GM21390 (cell line): ENCODE measurements around the gene RBP5.

Experiments used
- ATAC-seq: cut with Tn5 transposase; IDR thresholded peaks from one replicate; pipeline ENCODE4 v1.9.1; 2021; ENCODE audit not compliant: unreplicated experiment

RBP5 gene

GRCh38 chr12:7128681-7129286 is at the start of gene RBP5:
RBP5 (minus strand) TSS chr12:7128889; CDS start chr12:7128775, 114 bp downstream.
- ATAC-seq: no peak

DNA sequence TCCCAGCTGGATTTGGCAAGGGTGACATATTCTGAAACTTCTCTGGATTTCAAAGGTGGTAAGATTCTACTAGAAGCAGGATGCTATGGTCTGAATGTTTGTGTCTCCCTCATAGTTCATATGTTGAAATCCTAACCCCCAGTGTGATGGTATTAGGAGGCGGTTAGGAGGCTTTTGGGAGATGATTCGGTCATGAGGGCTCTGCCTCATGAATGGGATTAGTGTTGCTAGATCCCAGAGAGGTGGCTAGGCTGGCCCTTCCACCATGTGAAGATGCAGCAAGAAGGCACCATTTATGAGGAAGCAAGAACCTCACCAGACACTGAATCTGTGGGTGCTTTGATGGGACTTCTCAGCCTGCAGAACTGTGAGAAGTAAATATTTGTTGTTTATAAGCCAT is 49.8 kb upstream of the RBP5 start:
- no peak for ATAC-seq

- ATAC-seq: no peak
Measured at GRCh38 chr12:7176595-7176994, 47.9 kb upstream of the RBP5 start.

GRCh38 chr12:7175493-7175892 is 46.8 kb upstream of the RBP5 start:
- ATAC-seq: no peak

GRCh38 chr12:7171854-7172253 is 43.2 kb upstream of the RBP5 start:
- no peak for ATAC-seq

DNA sequence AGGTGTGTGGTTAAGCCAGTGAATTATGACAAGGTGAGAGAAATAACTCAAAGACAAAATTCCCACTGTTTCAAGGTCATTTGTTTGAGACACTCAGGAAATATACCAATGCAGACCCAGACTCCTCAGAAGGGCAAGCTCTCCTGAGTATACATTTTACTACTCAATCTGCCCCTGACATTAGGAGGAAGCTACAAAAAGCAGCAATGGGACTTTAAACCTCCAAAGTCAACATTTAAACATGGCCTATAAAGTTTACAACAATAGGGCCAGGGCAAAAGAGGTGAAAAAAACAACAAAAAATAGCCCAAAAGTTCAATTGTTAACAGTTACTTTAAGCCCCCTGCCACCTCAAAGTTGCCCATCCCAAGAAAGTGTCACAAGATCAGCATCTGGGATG is 41.3 kb upstream of the RBP5 start:
- no peak for ATAC-seq

DNA sequence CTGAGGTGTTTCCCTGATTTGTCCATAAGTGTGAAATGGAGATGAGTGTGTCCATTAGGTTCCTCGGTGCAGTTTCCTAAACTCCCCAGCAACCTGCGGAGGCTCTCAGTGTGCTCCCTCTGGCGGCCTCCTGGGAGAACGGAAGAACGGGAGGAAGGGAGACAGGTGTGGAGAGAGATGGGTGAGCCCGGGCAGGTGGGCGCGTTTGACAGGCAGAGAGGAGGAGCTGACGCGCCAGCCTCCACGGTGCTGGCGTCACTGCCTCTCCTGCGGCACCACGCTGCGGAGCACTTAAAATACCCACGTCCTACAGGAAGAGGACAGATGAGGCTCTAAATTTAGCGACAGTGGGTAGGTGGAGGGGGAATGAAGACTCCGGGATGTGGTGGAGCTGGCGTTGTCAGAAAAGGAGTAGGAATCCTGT is 34.0 kb upstream of the RBP5 start:
- ATAC-seq: no peak

- no peak for ATAC-seq
Measured at GRCh38 chr12:7161811-7162210, 33.1 kb upstream of the RBP5 start.

GRCh38 chr12:7161327-7161726 is 32.6 kb upstream of the RBP5 start:
- no peak for ATAC-seq

- ATAC-seq: no peak
Measured at GRCh38 chr12:7160183-7160582, 31.5 kb upstream of the RBP5 start.

GRCh38 chr12:7158781-7159609 is 30.3 kb upstream of the RBP5 start:
- ATAC-seq: no peak

DNA sequence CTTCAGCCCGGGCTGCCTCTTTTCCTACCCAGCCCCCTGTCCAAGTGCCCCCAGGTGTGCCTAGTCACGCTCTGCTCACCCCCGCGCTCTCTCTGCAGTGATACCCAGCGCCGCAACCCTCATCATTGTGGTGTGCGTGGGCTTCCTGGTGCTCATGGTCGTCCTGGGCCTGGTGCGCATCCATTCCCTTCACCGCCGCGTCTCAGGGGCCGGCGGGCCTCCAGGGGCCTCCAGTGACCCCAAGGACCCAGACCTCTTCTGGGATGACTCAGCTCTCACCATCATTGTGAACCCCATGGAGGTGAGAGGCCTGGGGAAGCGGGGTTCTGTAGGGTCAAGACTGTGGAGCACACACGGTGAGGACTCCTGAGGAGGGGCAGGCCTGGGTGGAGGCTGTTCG is 28.7 kb upstream of the RBP5 start:
- ATAC-seq: no peak

- ATAC-seq: no peak
Measured at GRCh38 chr12:7156259-7157197, 27.8 kb upstream of the RBP5 start.

DNA sequence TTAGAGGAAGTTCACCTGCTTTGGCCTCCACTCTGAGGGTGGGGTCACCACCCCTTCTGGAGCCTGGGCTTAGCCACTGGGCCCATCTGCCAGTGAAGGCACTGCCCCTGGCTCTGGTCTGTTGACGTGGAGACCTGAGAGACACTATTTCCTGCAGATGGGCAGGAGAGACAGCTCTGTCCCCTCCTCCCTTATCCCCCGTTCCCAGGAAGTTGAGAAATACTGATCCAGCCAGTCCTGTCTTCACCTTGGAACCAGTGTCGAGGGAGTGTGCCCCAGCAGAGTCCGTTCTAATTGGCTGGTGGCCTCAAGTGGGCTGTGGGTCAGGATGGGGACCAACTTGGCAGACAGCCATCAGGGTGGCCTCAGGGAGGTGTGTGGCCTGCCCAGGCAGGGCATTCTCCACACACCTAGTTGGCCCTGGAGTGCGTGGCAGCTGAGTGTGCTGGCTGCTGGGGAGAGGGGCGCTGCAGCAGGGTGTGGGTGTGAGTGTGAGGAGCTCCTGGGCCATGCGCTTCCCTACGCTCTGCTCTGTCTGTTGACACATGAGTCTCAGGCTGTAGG is 26.9 kb upstream of the RBP5 start:
- no peak for ATAC-seq

GRCh38 chr12:7154901-7155470 is 26.3 kb upstream of the RBP5 start:
- ATAC-seq: no peak

- ATAC-seq: no peak
Measured at GRCh38 chr12:7154042-7154441, 25.4 kb upstream of the RBP5 start.

- no peak for ATAC-seq
Measured at GRCh38 chr12:7152818-7153217, 24.1 kb upstream of the RBP5 start.

GRCh38 chr12:7151532-7151931 is 22.8 kb upstream of the RBP5 start:
- ATAC-seq: no peak

- no peak for ATAC-seq
Measured at GRCh38 chr12:7150841-7151240, 22.2 kb upstream of the RBP5 start.

- no peak for ATAC-seq
Measured at GRCh38 chr12:7150356-7150755, 21.7 kb upstream of the RBP5 start.

GRCh38 chr12:7146906-7147305 is 18.2 kb upstream of the RBP5 start:
- no peak for ATAC-seq
